MCF 10A (cell line): ENCODE measurements around the gene NOTCH2. TPM values are rescaled to one million over a fixed set of nuclear protein-coding genes. Genes with fewer than 3 reads are reported as not detected.
"Not testable (repeated sequence)": the region's sequence is repeated elsewhere in the genome, so short reads cannot be mapped to it uniquely, and the experiment has no call there.

Experiments used
- BruUV-seq: library from RNA; stranded (reverse); fragments of 400-500 nt; replicated peaks from 2 replicates; lab custom pipeline; 2021; lab: Mats Ljungman, UMichigan
- CTCF ChIA-PET: fragments of 300-600 bp; sonication (Branson Sonifier 250); formaldehyde crosslinking; extraction: SDS; loops from one replicate; lab custom pipeline; 2021; ENCODE audit warnings: antibody characterized with exemption, inconsistent platforms; lab: Yijun Ruan, JAX
- POLR2A ChIA-PET: fragments of 300-600, 350-650 bp; sonication (Branson Sonifier 250); formaldehyde crosslinking; extraction: SDS; loops from one replicate; lab custom pipeline; 2020; ENCODE audit warnings: antibody characterized with exemption, inconsistent platforms; lab: Yijun Ruan, JAX
- DNase-seq: peaks from one replicate; pipeline ENCODE4 v3.0.0-alpha.2; 2018; ENCODE audit not compliant: unreplicated experiment
- H3K27ac Mint-ChIP-seq: one replicate; pipeline ENCODE4 v1.8.0; 2022; ENCODE audit warnings: mild to moderate bottlenecking, low read depth, mixed read lengths; ENCODE audit not compliant: unreplicated experiment
- H3K27me3 Mint-ChIP-seq: one replicate; pipeline ENCODE4 v1.8.0; 2022; ENCODE audit warnings: mixed read lengths; ENCODE audit not compliant: insufficient read depth, unreplicated experiment
- H3K36me3 Mint-ChIP-seq: one replicate; pipeline ENCODE4 v1.8.0; 2022; ENCODE audit warnings: mild to moderate bottlenecking, moderate library complexity, mixed read lengths; ENCODE audit not compliant: insufficient read depth, unreplicated experiment
- H3K4me1 Mint-ChIP-seq: one replicate; pipeline ENCODE4 v1.8.0; 2022; ENCODE audit warnings: mixed read lengths; ENCODE audit not compliant: insufficient read depth, unreplicated experiment
- H3K4me3 Mint-ChIP-seq: one replicate; pipeline ENCODE4 v1.8.0; 2022; ENCODE audit warnings: mild to moderate bottlenecking, moderate library complexity, mixed read lengths; ENCODE audit not compliant: unreplicated experiment
- H3K9me3 Mint-ChIP-seq: one replicate; pipeline ENCODE4 v1.8.0; 2022; ENCODE audit warnings: mixed read lengths; ENCODE audit not compliant: unreplicated experiment
- intact Hi-C: fragments of 100-400 bp; cut with micrococcal nuclease; formaldehyde crosslinking; loops from 2 replicates; pipeline ENCODE4 v1.14.1; 2022
- total RNA-seq: library from RNA; stranded (reverse); gene quantifications from 2 replicates; pipeline ENCODE4 v1.2.3, GENCODE V29; 2022

The NOTCH2 gene
- total RNA-seq, 1 experiment from 2014 or later: 128 TPM

DNA sequence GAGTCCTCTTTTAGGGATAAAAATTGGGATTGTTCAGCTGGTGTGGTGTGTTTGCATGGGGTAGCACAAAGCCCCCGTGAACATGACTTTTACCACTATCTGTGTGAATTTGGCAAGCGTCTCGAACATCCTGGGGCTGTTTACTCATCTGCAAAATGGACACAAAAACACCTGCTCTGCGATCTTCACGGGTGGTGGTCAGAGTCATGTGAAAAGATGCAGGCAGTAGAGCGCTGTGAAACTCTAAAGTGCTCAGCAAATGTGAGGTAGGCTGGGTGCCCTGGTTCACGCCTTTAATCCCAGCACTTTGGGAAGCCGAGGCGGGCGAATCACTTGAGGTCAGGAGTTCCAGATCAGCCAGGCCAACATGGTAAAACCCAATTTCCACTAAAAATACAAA is 39.7 kb upstream of the NOTCH2 start:
- H3K4me3 Mint-ChIP-seq, intact Hi-C loops, H3K36me3 Mint-ChIP-seq, DNase-seq, BruUV-seq, CTCF ChIA-PET, H3K9me3 Mint-ChIP-seq, H3K27ac Mint-ChIP-seq, H3K4me1 Mint-ChIP-seq, POLR2A ChIA-PET, H3K27me3 Mint-ChIP-seq: not testable (repeated sequence)

DNA sequence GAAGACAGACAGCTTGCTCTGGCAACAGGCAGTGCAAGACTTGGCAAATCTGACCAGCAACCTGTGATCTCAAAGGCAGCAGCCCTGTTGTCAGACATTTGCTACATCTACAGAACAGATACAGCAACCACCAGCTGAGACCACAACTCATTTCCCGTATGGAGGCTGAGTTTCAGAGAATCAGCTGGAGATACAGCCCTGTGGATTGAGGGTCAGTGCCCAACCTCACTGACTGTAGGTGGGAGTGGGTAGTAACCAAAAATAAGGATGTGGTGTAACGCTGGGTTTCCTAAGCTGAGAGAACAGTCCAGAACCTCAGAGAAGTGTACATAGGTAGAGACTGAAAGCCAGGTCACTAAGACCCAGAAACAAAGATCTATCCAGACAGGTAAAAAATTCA is 35.8 kb upstream of the NOTCH2 start:
- POLR2A ChIA-PET, BruUV-seq, CTCF ChIA-PET, H3K27ac Mint-ChIP-seq, H3K4me1 Mint-ChIP-seq, DNase-seq, H3K4me3 Mint-ChIP-seq, H3K36me3 Mint-ChIP-seq, H3K27me3 Mint-ChIP-seq, H3K9me3 Mint-ChIP-seq, intact Hi-C loops: not testable (repeated sequence)

DNA sequence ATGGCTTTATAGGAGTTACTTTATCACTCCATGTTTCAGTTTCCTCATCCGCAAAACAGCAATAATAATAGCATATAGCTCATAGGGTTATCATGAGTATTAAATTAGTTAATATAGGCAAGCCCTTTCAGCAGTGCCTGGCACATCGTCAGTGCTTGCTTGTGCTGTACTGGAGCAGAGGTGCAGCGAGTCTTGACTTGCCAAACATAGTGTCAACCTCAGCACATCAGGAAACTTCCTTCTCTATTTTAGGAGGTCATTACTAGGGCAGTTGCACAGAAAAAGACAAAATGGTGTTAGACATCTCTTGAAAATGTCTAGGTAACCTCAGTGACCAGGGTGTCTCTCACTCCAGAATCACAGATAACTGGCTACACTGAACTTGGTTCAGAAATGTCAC is 34.3 kb upstream of the NOTCH2 start:
- H3K36me3 Mint-ChIP-seq, H3K27ac Mint-ChIP-seq, POLR2A ChIA-PET, CTCF ChIA-PET, intact Hi-C loops, DNase-seq, H3K4me1 Mint-ChIP-seq, H3K4me3 Mint-ChIP-seq, H3K9me3 Mint-ChIP-seq, BruUV-seq, H3K27me3 Mint-ChIP-seq: not testable (repeated sequence)

DNA sequence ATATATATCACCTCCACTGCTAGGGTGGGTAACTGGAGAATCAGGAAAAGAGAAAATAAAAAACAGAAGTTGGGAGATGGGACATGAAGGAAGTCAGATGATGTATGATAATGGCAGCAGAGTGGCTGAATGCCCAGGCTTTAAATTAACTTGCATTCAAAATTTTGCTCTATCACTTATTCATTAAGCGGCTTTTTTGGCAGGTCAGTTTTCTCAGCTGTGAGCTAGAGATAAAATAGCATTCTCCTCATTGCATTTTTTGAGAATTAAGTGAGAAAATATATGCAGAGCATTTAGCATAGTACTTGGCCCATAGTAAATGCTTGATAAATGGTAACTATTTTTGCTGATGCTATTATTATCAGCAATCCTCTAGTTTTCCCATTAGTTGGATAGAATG is 32.1 kb upstream of the NOTCH2 start:
- CTCF ChIA-PET, DNase-seq, H3K4me1 Mint-ChIP-seq, intact Hi-C loops, H3K4me3 Mint-ChIP-seq, H3K27me3 Mint-ChIP-seq, POLR2A ChIA-PET, H3K36me3 Mint-ChIP-seq, H3K9me3 Mint-ChIP-seq, BruUV-seq, H3K27ac Mint-ChIP-seq: not testable (repeated sequence)

DNA sequence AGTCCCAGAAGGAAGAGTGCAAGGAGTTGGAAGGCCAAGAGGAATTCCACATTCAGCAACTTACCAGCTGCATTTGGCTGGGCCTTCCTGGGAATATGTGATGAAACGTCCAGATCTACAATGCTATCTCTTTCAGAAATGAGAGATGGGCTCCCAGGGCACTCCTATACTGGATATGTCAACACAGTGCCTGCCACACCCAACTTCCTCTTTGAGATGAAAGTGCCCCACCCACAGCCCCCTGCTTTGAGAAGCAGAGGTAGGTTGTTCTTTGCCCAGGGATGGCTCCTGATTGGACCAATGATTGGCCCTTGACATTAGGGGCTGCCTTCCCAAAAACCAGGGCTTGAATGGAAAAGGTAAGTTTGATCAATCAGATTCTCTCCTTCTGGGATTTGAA is 31.1 kb upstream of the NOTCH2 start:
- H3K4me3 Mint-ChIP-seq, DNase-seq, POLR2A ChIA-PET, H3K9me3 Mint-ChIP-seq, intact Hi-C loops, H3K27ac Mint-ChIP-seq, CTCF ChIA-PET, H3K27me3 Mint-ChIP-seq, BruUV-seq, H3K36me3 Mint-ChIP-seq, H3K4me1 Mint-ChIP-seq: not testable (repeated sequence)

DNA sequence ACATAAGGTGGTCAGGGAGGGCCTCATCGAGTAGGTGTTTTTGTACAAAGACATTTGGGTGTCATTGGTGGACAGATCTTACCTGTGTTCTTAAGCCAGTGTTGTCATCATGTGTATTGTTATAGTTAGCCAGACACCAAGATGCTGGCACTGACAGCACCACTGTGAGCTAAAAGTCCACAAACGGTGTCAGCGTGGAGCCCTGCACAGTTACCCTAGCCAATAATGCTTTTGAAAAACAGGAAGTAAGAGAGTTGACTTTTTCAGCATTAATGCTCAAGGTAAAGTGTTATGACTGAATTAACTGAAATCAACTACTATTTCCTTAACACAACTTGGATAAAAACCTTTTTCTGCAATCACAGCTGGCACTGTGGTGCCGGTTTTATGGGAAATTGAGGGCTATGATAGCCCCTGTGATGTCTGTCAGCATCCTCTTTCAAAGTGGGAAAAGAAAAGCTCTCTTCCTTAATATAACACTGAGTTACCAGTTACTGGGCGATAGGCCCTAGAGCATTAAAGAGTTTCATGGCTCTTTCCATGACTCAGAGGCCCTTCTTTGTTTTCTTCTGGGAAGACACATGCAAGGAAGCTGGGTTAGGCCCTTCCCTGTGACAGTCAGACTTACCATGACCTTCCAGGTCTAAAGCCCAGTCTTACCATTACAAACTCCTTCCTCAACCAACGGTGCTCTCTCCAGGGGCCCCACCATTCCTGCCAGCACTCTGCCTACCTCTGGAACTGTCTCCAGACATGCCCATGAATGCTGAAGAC is 29.7 kb upstream of the NOTCH2 start:
- CTCF ChIA-PET, BruUV-seq, H3K4me3 Mint-ChIP-seq, H3K27me3 Mint-ChIP-seq, intact Hi-C loops, H3K4me1 Mint-ChIP-seq, H3K9me3 Mint-ChIP-seq, POLR2A ChIA-PET, H3K27ac Mint-ChIP-seq, H3K36me3 Mint-ChIP-seq, DNase-seq: not testable (repeated sequence)

DNA sequence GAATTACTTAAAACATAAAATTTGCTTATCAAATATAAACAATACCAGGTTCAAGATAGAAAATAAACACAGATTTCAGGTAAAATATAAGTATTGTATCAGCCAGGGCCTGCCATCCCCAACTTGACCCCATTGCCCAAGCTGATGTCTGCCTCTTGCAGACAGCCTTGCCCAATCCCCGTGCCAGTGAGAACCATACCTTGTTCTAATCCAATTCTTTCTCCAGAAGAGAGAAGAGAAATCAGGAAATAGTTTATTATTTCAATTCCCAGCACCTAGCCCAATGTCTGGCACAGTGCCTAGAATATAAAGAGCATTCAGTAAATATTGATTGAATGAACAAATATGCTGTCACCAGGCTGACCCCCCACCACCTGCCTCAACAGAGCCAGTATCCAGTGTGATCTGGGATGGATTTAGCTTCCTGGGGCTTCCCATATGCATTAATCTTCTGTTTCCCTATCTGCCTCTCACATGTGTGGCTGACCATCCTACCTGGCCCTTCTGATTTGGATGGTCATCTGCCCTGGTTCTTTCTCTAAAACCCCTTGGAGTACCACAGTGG is 27.6 kb upstream of the NOTCH2 start:
- POLR2A ChIA-PET, intact Hi-C loops, H3K4me3 Mint-ChIP-seq, H3K9me3 Mint-ChIP-seq, H3K27me3 Mint-ChIP-seq, BruUV-seq, H3K27ac Mint-ChIP-seq, CTCF ChIA-PET, H3K4me1 Mint-ChIP-seq, H3K36me3 Mint-ChIP-seq, DNase-seq: not testable (repeated sequence)

DNA sequence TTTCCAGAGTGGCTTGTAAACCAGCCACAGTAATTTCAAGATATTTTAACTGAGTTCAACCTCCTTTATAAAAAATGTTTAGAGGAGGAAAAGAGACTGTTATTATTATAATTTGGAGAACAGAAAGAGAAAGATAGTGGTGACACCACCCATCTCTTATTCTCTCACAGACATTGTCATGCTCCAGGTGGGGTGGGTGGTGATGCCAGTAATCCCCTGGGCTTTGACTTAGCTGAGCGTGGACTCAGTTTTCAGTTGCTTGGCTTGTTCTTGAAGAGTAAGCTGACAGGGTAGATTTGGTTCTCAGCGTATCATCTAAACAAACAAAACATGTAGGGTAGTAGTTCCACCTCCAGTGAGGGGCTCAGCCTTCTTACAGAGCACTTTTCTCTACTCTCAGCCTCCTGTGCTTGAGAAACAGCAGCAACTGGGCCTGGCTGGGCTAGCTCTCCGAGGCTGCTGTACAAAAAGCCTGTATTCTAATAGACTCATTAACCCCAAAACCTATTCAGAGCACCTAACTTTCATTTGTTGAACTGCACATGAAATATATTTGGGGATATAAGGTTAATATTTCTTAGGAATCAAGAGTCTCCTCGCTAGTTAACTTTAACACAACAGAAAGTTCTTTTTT is 24.2 kb upstream of the NOTCH2 start:
- H3K36me3 Mint-ChIP-seq, H3K4me3 Mint-ChIP-seq, H3K9me3 Mint-ChIP-seq, DNase-seq, CTCF ChIA-PET, BruUV-seq, H3K4me1 Mint-ChIP-seq, H3K27ac Mint-ChIP-seq, intact Hi-C loops, H3K27me3 Mint-ChIP-seq, POLR2A ChIA-PET: not testable (repeated sequence)
